Stimulated activated CD8-positive, alpha-beta memory T cell treated with anti-CD3 and anti-CD28 coated beads, Interleukin-12 subunit alpha, Interleukin-12 subunit beta, amount 100 ng/mL, for 24 hours (primary cell): ENCODE data around the gene XPNPEP1.
A peak's percentile ranks its signal among the peaks of the same experiment; 100 is the strongest.

Experiments used
- DNase-seq: peaks from one replicate; pipeline ENCODE4 v3.0.0-alpha.2; 2020; ENCODE audit errors: extremely low read depth

Gene XPNPEP1

GRCh38 chr10:109922976-109923921 lies at the start of gene XPNPEP1:
Gene XPNPEP1 (minus strand): TSS chr10:109923511. CDS start chr10:109923433, 78 bp downstream.
- peak; percentile 58 for DNase-seq

DNA sequence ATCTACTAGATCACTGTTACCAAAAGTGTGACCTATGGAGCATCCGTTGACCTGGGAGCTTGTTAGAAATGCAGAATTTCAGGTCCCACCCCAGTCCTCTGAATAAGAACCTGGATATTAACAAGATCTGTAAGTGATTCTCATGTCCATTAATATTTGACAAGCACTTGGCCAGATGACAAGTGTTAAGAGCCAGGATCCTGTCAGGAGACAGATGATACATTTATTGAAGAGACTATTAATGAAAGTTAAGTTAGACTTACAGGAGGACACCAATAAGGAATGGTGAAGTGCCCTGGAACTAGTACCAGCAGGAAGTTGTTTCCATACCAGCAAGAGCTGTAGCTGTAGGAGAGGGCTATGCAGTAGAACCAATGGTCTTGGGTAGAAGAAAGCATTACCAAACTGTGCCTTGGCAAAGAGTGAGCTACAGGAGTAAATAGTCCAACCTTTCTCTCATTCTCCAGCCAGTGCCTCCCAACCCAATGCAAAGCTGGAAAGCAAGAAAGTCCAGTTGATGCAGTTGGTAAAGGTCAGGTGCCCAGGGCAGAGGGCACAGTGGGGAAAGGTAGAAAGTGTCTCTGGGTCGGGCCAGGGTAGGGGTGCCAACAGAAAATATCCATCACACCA lies 49.2 kb upstream of the XPNPEP1 start:
- no peak for DNase-seq

GRCh38 chr10:109971634-109972033 lies 48.3 kb upstream of the XPNPEP1 start:
- no peak for DNase-seq

DNA sequence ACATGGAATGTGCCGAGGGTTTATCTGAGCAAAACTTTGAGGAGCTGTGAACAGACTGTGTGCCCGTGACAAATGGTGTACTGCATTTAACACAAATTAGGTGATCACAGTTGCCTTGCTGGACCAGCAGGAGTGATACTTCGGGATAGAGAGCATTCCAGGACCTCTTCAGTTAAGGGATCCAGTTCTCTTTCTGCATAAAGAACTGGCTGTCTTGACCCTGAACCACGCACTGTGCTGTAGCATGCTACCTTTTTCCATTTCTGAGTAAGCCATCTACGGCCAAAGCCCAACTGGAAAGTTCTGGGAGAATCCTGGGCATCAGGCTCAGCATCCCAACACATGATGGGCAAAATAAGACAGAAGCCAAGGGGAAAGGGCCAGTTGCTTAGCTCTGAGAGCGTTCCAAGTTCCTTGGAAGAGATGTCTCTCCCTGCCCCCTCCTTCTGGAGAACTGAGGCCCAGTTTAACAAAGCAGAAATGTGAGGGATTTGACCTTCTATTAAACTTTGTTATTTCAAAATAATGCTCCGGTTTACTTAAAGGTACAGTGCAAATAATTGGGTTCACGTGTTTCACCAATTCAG lies 46.5 kb upstream of the XPNPEP1 start:
- no peak for DNase-seq

- DNase-seq, result no peak
These were observed 45.8 kb upstream of the XPNPEP1 start for GRCh38 chr10:109968953-109969759.

DNA sequence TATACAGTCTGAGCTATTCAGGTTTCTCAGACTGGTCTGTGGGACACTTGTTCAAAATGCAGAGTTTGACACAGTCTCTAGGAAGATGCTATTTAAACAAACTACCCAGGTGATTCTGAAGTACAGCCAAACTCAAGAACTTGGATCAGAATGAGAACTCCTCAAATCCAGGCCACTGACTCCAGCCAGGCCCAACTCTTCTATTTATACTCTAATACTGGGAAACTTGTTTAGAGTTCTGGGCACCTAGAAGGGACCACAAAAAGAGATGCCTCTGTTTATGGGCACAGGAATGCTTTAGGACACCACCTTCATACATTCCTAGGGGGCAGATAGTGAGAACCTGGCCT lies 44.4 kb upstream of the XPNPEP1 start:
- no peak for DNase-seq

DNA sequence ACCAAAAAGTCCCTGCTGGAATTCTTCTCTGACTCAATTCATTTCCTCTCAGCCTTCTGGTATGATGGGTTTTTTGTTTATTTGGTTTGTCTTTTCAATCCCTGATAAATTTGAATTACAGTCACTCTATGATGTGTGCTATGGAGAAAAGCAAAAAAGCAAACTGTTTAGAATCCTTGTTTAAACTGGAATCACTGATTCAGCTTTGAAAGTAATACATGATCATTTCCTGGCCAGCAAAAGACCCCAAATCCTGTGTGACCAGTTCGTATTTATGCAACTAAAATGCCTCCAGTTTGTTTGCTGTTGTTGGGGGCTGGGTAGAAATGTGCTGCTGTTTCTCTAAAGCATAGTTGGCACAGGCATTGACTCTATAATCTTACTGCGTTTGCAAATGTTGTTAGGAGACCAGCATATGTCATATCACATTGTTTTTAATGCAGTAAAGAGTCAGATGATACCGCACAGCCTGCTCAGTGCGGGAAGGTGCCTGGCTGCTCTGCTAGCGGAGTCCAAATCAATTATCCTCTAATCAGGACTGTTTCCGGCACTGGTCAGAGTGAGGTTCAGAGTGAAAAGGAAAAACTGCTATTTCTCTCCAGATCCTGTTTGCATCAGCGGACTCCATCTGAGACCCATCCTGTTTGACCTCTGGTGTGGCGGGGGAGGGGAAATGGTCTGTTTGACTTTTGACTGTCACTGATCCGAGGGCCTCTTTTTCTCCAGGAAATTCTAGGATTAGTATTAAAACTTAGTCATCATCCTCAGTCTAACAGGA lies 43.8 kb upstream of the XPNPEP1 start:
- DNase-seq, result no peak

DNA sequence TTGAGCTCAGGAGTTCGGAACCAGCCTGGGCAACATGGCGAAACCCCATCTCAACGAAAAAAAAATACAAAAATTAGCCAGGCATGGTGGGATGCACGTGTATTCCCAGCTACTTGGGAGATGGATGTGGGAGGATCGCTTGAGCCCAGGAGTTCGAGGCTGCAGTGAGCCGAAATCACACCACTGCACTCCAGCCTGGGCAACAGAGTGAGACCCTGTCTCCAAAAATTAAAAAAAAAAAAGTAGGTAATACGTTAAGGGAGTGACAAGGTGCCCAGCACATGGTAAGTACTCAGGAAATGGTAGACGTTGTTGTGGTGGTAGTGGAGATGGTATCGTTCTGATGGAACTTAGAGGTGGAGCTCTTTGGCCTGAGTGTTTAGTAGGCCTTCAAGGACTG lies 41.0 kb upstream of the XPNPEP1 start:
- no peak for DNase-seq

- no peak for DNase-seq
These were observed 40.1 kb upstream of the XPNPEP1 start for GRCh38 chr10:109963439-109963838.

GRCh38 chr10:109962247-109962646 lies 38.9 kb upstream of the XPNPEP1 start:
- DNase-seq, result no peak

GRCh38 chr10:109961174-109962001 lies 38.1 kb upstream of the XPNPEP1 start:
- no peak for DNase-seq

GRCh38 chr10:109960682-109961081 lies 37.4 kb upstream of the XPNPEP1 start:
- DNase-seq, result no peak

GRCh38 chr10:109959259-109960145 lies 36.2 kb upstream of the XPNPEP1 start:
- no peak for DNase-seq

DNA sequence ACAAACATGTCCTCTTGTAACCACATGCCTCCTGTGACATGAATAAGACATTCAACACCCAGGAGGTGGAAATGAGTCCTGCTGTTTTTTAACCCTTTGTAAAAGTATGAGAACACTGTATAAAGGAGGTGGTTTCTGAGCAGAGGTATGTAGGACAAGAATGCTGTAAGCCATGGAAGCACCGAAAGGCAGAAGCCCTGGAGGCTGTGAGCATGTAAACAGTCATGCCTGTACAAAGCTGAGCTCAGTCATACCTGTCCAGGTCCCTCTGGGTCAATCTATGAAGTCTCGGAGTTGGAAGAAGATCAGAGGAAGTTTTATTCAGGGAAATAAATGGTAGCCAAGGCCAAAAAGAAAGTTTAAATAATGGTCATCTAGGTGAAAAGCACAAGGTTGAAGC lies 34.7 kb upstream of the XPNPEP1 start:
- DNase-seq, result no peak

GRCh38 chr10:109957092-109957797 lies 33.9 kb upstream of the XPNPEP1 start:
- no peak for DNase-seq

GRCh38 chr10:109956454-109957091 lies 33.3 kb upstream of the XPNPEP1 start:
- DNase-seq, result no peak

- DNase-seq, result no peak
These were observed 30.5 kb upstream of the XPNPEP1 start for GRCh38 chr10:109953766-109954165.

DNA sequence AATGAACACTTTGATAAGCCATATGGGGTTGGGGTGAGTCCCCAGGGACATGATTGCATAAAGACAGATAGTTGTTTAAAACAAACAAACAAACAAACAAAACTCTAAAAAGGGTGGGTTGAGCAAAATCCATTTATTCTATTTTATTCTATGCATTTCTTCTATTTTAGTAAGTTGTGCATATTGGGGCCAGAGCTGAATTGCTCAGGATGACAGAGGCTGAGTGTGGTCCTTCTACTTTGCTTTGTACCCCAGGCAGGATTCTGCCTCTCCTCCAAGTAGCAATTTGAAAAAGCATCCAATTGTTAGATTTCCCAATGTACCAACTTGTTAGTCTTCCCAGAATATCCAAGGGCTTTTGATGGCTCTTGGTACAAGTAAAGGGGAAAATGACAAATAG lies 29.2 kb upstream of the XPNPEP1 start:
- DNase-seq, result no peak
